Measurements from ENCODE around the gene SLC5A6. TPM values are rescaled to one million over a fixed set of nuclear protein-coding genes. Genes with fewer than 3 reads are reported as not detected.

The SLC5A6 gene
- total and polyA plus RNA-seq, 2 donors (not counting 1 experiment from before 2014, with no cell fraction given): 50.8 to 52.6 TPM

GRCh38 chr2:27209621-27210401, 2.3 kb downstream of the SLC5A6 start:
- Mint-ChIP-seq H3K4me1 (peaks cover 23% of the 10 kb centered on the region), H3K27me3 (no peaks in the 10 kb centered on the region), H3K9me3 (ENCODE audit: insufficient read depth) (no peaks in the 10 kb centered on the region), H3K27ac (peak overlapping the region; percentile 4), H3K4me3 (peak overlapping the region; percentile 37)
- Histone ChIP-seq H3K4me2 (replicated peaks; ENCODE audit: low read depth, low read length, poor library complexity, severe bottlenecking) (no peak overlapping the region), H4K20me1 (ENCODE audit: control insufficient read depth, insufficient read depth, low read length, poor library complexity, severe bottlenecking) (no peaks in the 10 kb centered on the region), H2AFZ (ENCODE audit: insufficient read depth, low read depth, low read length, poor library complexity, severe bottlenecking) (no peak overlapping the region), H3K79me2 (ENCODE audit: control insufficient read depth, insufficient read depth, low read length) (peaks cover 2% of the 10 kb centered on the region), H3K4me3 (ENCODE audit: control extremely low read depth in 1 of 5, extremely low read depth in 1 of 5, insufficient read depth in 1 of 5, low read depth in 2 of 5, low read length in 4 of 5) (no peak overlapping the region), H3K9me3 (ENCODE audit: control extremely low read depth in 1 of 3, control insufficient read depth in 2 of 3, insufficient read depth in 1 of 3, low read length in 2 of 3) (no peaks in the 10 kb centered on the region), H3K27me3 (replicated peaks in 1 of 4; ENCODE audit: control extremely low read depth in 1 of 4, control insufficient read depth in 3 of 4, insufficient read depth in 4 of 4, low read length in 3 of 4) (no peaks in the 10 kb centered on the region), H3K9ac (ENCODE audit: low read length) (no peak overlapping the region), H3K4me1 (ENCODE audit: control insufficient read depth in 2 of 2, insufficient read depth in 2 of 2, low read length in 2 of 2) (peaks cover 13 to 14% of the 10 kb centered on the region in 2 donors), H3K36me3 (replicated peaks in 1 of 2; ENCODE audit: control extremely low read depth in 1 of 2, control insufficient read depth in 1 of 2, extremely low read depth in 1 of 2, insufficient read depth in 2 of 2, low read length in 1 of 2) (peaks cover 0 to 35% of the 10 kb centered on the region in 2 experiments), H3K27ac (ENCODE audit: low read length in 2 of 2) (no peak overlapping the region)
- no peak for DNase-seq
- intact Hi-C loops (cut with micrococcal nuclease): loop anchor here (5.0 to 10.0 kb wide), 2 partner anchors 195 to 423 kb away; partner anchors contain the start of genes CENPA and PPM1G
- 86% methylated on average over 3 of the region's 6 CpGs for WGBS (ENCODE audit: insufficient coverage)
- ChIA-PET POLR2A (interaction anchor here (0.6 kb wide), 1 partner anchor 138 kb away, joined by 5 read pairs; no protein-coding TSS in a partner anchor), CTCF (no interaction called here)
- TF ChIP-seq CTCF (IDR thresholded peaks at IDR 0.05) (no peak), EZH2 (IDR thresholded peaks at IDR 0.05; ENCODE audit: borderline replicate concordance, insufficient read depth, low read depth, low read length, poor library complexity, severe bottlenecking) (no peak)
- no peak for ATAC-seq (ENCODE audit: low read depth)

GRCh38 chr2:27208486-27209050, 3.5 kb downstream of the SLC5A6 start:
- Histone ChIP-seq H4K20me1 (ENCODE audit: control insufficient read depth, insufficient read depth, low read length, poor library complexity, severe bottlenecking) (no peaks in the 10 kb centered on the region), H3K27ac (ENCODE audit: low read length in 2 of 2) (no peak overlapping the region), H3K27me3 (replicated peaks in 1 of 4; ENCODE audit: control extremely low read depth in 1 of 4, control insufficient read depth in 3 of 4, insufficient read depth in 4 of 4, low read length in 3 of 4) (no peaks in the 10 kb centered on the region), H2AFZ (ENCODE audit: insufficient read depth, low read depth, low read length, poor library complexity, severe bottlenecking) (no peak overlapping the region), H3K4me1 (ENCODE audit: control insufficient read depth in 2 of 2, insufficient read depth in 2 of 2, low read length in 2 of 2) (peaks cover 12 to 14% of the 10 kb centered on the region in 2 donors), H3K9me3 (ENCODE audit: control extremely low read depth in 1 of 3, control insufficient read depth in 2 of 3, insufficient read depth in 1 of 3, low read length in 2 of 3) (no peaks in the 10 kb centered on the region), H3K9ac (ENCODE audit: low read length) (no peak overlapping the region), H3K4me3 (ENCODE audit: control extremely low read depth in 1 of 5, extremely low read depth in 1 of 5, insufficient read depth in 1 of 5, low read depth in 2 of 5, low read length in 4 of 5) (no peak overlapping the region), H3K79me2 (ENCODE audit: control insufficient read depth, insufficient read depth, low read length) (no peaks in the 10 kb centered on the region), H3K36me3 (replicated peaks in 1 of 2; ENCODE audit: control extremely low read depth in 1 of 2, control insufficient read depth in 1 of 2, extremely low read depth in 1 of 2, insufficient read depth in 2 of 2, low read length in 1 of 2) (peaks cover 0 to 43% of the 10 kb centered on the region in 2 experiments), H3K4me2 (replicated peaks; ENCODE audit: low read depth, low read length, poor library complexity, severe bottlenecking) (no peak overlapping the region)
- DNase-seq (no peak), ATAC-seq (ENCODE audit: low read depth) (no peak)
- TF ChIP-seq EZH2 (IDR thresholded peaks at IDR 0.05; ENCODE audit: borderline replicate concordance, insufficient read depth, low read depth, low read length, poor library complexity, severe bottlenecking): no peak
- TF ChIP-seq CTCF (IDR thresholded peaks at IDR 0.05): no peak
- no peak overlapping the region for H3K27ac Mint-ChIP-seq
- intact Hi-C loops (cut with micrococcal nuclease): no loop called here
- ChIA-PET CTCF (interaction anchor here (1.4 kb wide), 1 partner anchor 247 kb away, joined by 3 read pairs; no protein-coding TSS in a partner anchor), POLR2A (no interaction called here)
- WGBS (ENCODE audit: insufficient coverage): 97% methylated on average over 3 of the region's 4 CpGs
- H3K4me1 Mint-ChIP-seq: peaks cover 20% of the 10 kb centered on the region
- no peak overlapping the region for H3K4me3 Mint-ChIP-seq
- no peaks in the 10 kb centered on the region for H3K27me3 Mint-ChIP-seq
- H3K9me3 Mint-ChIP-seq (ENCODE audit: insufficient read depth): no peaks in the 10 kb centered on the region

Data from B cell (primary cell).